IMR-90 (cell line): ENCODE measurements around the gene KLHL30. TPM values are rescaled to one million over a fixed set of nuclear protein-coding genes. Genes with fewer than 3 reads are reported as not detected.

Experiments
- ATAC-seq: fragments of 200-7000 bp; cut with Tn5 transposase; 2 replicates; pipeline ENCODE4 v1.9.1; 2020; ENCODE audit warnings: low read depth, mild to moderate bottlenecking, moderate library complexity
- BruUV-seq: library from RNA; stranded (reverse); fragments of 400-500 nt; replicated peaks from 2 replicates; lab custom pipeline; 2021; lab: Mats Ljungman, UMichigan
- CTCF ChIA-PET: fragments of 300-600 bp; formaldehyde crosslinking; extraction: SDS; loops from one replicate; lab custom pipeline; 2021; ENCODE audit warnings: antibody characterized with exemption; lab: Yijun Ruan, JAX
- POLR2A ChIA-PET: fragments of 300-600 bp; sonication (Branson Sonifier 250); formaldehyde crosslinking; loops from one replicate; lab custom pipeline; 2022; ENCODE audit warnings: antibody characterized with exemption; ENCODE audit not compliant: unreplicated experiment; lab: Charles Lee
- DNase-seq: peaks from one replicate; pipeline ENCODE4 v3.0.0; 2013
- H2AFZ ChIP-seq: replicated peaks from 2 replicates; pipeline ENCODE3; 2013; ENCODE audit warnings: low read length, mild to moderate bottlenecking; ENCODE audit not compliant: poor library complexity
- H2AK5ac ChIP-seq: 2 replicates; pipeline ENCODE4 v1.6.1; 2013; ENCODE audit warnings: low read depth, low read length, inconsistent platforms
- H2AK9ac ChIP-seq: replicated peaks from 2 replicates; pipeline ENCODE3; 2013; ENCODE audit warnings: mild to moderate bottlenecking, low read depth, low read length, moderate library complexity; ENCODE audit not compliant: poor library complexity
- H2BK120ac ChIP-seq: 2 replicates; pipeline ENCODE4 v1.6.1; 2013; ENCODE audit warnings: low read depth, low read length, inconsistent platforms
- H2BK15ac ChIP-seq: 3 replicates; pipeline ENCODE4 v1.6.1; 2013; ENCODE audit warnings: low read depth, low read length, inconsistent platforms
- H2BK20ac ChIP-seq: 2 replicates; pipeline ENCODE4 v1.6.1; 2013; ENCODE audit warnings: low read depth, mild to moderate bottlenecking, inconsistent platforms, low read length, moderate library complexity
- H2BK5ac ChIP-seq: 2 replicates; pipeline ENCODE4 v1.6.1; 2013; ENCODE audit warnings: mild to moderate bottlenecking, low read depth, low read length, inconsistent platforms; ENCODE audit not compliant: poor library complexity, severe bottlenecking
- H3K14ac ChIP-seq: replicated peaks from 2 replicates; pipeline ENCODE4 v1.6.1; 2013; ENCODE audit warnings: low read depth, low read length, inconsistent platforms
- H3K18ac ChIP-seq: 2 replicates; pipeline ENCODE4 v1.6.1; 2013; ENCODE audit warnings: low read depth, low read length, control low read depth
- H3K23ac ChIP-seq: 2 replicates; pipeline ENCODE4 v1.6.1; 2013; ENCODE audit warnings: low read depth, low read length, inconsistent platforms
- H3K27ac ChIP-seq: 2 replicates; pipeline ENCODE4 v1.5.1; 2013; ENCODE audit warnings: mild to moderate bottlenecking, control low read depth, low read length; ENCODE audit not compliant: insufficient read depth
- H3K27me3 ChIP-seq: 2 replicates; pipeline ENCODE4 v1.6.1; 2013; ENCODE audit warnings: low read length; ENCODE audit not compliant: control insufficient read depth, insufficient read depth
- H3K36me3 ChIP-seq: 2 replicates; pipeline ENCODE4 v1.6.1; 2013; ENCODE audit warnings: low read length, mixed read lengths; ENCODE audit not compliant: control insufficient read depth, insufficient read depth
- H3K4ac ChIP-seq: 2 replicates; pipeline ENCODE4 v1.6.1; 2013; ENCODE audit warnings: low read depth, low read length, inconsistent platforms
- H3K4me1 ChIP-seq: 2 replicates; pipeline ENCODE4 v1.6.1; 2013; ENCODE audit warnings: low read length, mixed read lengths; ENCODE audit not compliant: control insufficient read depth, insufficient read depth
- H3K4me2 ChIP-seq: 2 replicates; pipeline ENCODE4 v1.6.1; 2013; ENCODE audit warnings: low read depth, mild to moderate bottlenecking, control low read depth, low read length, moderate library complexity
- H3K4me3 ChIP-seq: 2 replicates; pipeline ENCODE4 v1.5.1; 2013; ENCODE audit warnings: low read depth, mild to moderate bottlenecking, control low read depth, low read length, moderate library complexity; ENCODE audit not compliant: insufficient read depth
- H3K56ac ChIP-seq: 2 replicates; pipeline ENCODE4 v1.6.1; 2013; ENCODE audit warnings: low read length, inconsistent platforms; ENCODE audit not compliant: insufficient read depth; ENCODE audit errors: extremely low read depth
- H3K79me1 ChIP-seq, 2 experiments: 2 replicates each; pipeline ENCODE4 v1.6.1; 2013; ENCODE audit warnings: low read length in 2 of 2, inconsistent platforms in 1 of 2, low read depth in 1 of 2
- H3K9ac ChIP-seq: 2 replicates; pipeline ENCODE4 v1.6.1; 2013; ENCODE audit warnings: low read depth, low read length, control low read depth
- H3K9me1 ChIP-seq: 2 replicates; pipeline ENCODE4 v1.6.1; 2013; ENCODE audit warnings: low read length, inconsistent platforms; ENCODE audit not compliant: insufficient read depth
- H3K9me3 ChIP-seq: 2 replicates; pipeline ENCODE4 v1.6.1; 2013; ENCODE audit warnings: low read length; ENCODE audit not compliant: control insufficient read depth, insufficient read depth
- H4K20me1 ChIP-seq: 2 replicates; pipeline ENCODE4 v1.6.1; 2013; ENCODE audit warnings: low read length, inconsistent platforms; ENCODE audit not compliant: insufficient read depth
- H4K5ac ChIP-seq: 2 replicates; pipeline ENCODE4 v1.6.1; 2013; ENCODE audit warnings: mild to moderate bottlenecking, low read depth, low read length, control low read depth
- H4K8ac ChIP-seq, 2 experiments: 2 replicates each; pipeline ENCODE4 v1.6.1; 2013; ENCODE audit warnings: low read depth in 2 of 2, low read length in 2 of 2, control low read depth in 1 of 2, inconsistent platforms in 1 of 2
- H4K91ac ChIP-seq: 2 replicates; pipeline ENCODE4 v1.6.1; 2013; ENCODE audit warnings: low read depth, low read length, inconsistent platforms; ENCODE audit not compliant: insufficient read depth
- BHLHE40 ChIP-seq: fragments of 150-350 bp; IDR thresholded peaks from 2 replicates; pipeline ENCODE4 v1.6.1; 2016; ENCODE audit warnings: mild to moderate bottlenecking, low read depth, low read length
- CEBPB ChIP-seq: IDR thresholded peaks from 2 replicates; pipeline ENCODE4 v1.6.1; 2012; ENCODE audit warnings: low read depth, low read length, improper control_type of control experiment
- FOS ChIP-seq: fragments of 150-350 bp; IDR thresholded peaks from 2 replicates; pipeline ENCODE4 v1.6.1; 2016; ENCODE audit warnings: low read depth, low read length
- MAFK ChIP-seq: IDR thresholded peaks from 2 replicates; pipeline ENCODE4 v1.6.1; 2012; ENCODE audit warnings: low read depth, low read length, improper control_type of control experiment
- MAZ ChIP-seq: IDR thresholded peaks from 2 replicates; pipeline ENCODE4 v1.6.1; 2012; ENCODE audit warnings: low read depth, mild to moderate bottlenecking, low read length, improper control_type of control experiment, moderate library complexity, borderline replicate concordance
- MXI1 ChIP-seq: IDR thresholded peaks from 2 replicates; pipeline ENCODE4 v1.6.1; 2012; ENCODE audit warnings: low read depth, mild to moderate bottlenecking, low read length, moderate library complexity, borderline replicate concordance
- NFE2L2 ChIP-seq: fragments of 150-350 bp; IDR thresholded peaks from 2 replicates; pipeline ENCODE4 v1.6.1; 2016; ENCODE audit warnings: low read depth, mild to moderate bottlenecking, low read length
- RAD21 ChIP-seq: IDR thresholded peaks from 2 replicates; pipeline ENCODE4 v1.6.1; 2012; ENCODE audit warnings: low read length, improper control_type of control experiment
- RCOR1 ChIP-seq: IDR thresholded peaks from 2 replicates; pipeline ENCODE4 v1.6.1; 2012; ENCODE audit warnings: mild to moderate bottlenecking, low read length, improper control_type of control experiment; ENCODE audit not compliant: insufficient replicate concordance
- SMC3 ChIP-seq: fragments of 150-350 bp; IDR thresholded peaks from 2 replicates; pipeline ENCODE4 v1.6.1; 2016; ENCODE audit warnings: low read depth, mild to moderate bottlenecking, antibody characterized with exemption, low read length, moderate library complexity
- WGBS, 2 experiments: methylation state at CpG; one replicate each; pipeline versions ENCODE4 v1.1.5 to v1.1.7; 2013; ENCODE audit warnings: missing lambda C conversion rate in 2 of 2; ENCODE audit not compliant: insufficient read length in 1 of 2; ENCODE audit errors: extremely low coverage in 2 of 2; 5-methylcytosine and 5-hydroxymethylcytosine counted together
- dilution Hi-C: fragments of 300-500 bp; cut with HindIII; formaldehyde crosslinking; loops from one replicate; pipeline ENCODE4 v1.14.3; 2018; ENCODE audit warnings: low sequenced_read_pairs; ENCODE audit not compliant: unreplicated experiment
- in situ Hi-C: fragments of 300-500 bp; cut with MboI; formaldehyde crosslinking; loops from 3 replicates; pipeline ENCODE4 v1.14.3; 2019; ENCODE audit warnings: low sequenced_read_pairs, inconsistent platforms, mixed read lengths
- intact Hi-C: fragments of 100-400 bp; cut with micrococcal nuclease; formaldehyde crosslinking; loops from 2 replicates; pipeline ENCODE4 v1.10.0; 2022
- polyA plus RNA-seq, 3 experiments: library from polyadenylated mRNA; depleted of rRNA; stranded (reverse); fragments of >200 nt; gene quantifications; 2 replicates each; pipeline ENCODE4 v1.2.3, GENCODE V29; 2012; ENCODE audit warnings: low replicate concordance in 1 of 3
- total RNA-seq: library from RNA; depleted of rRNA; stranded (reverse); fragments of >200 nt; gene quantifications from 2 replicates; pipeline ENCODE4 v1.2.3, GENCODE V29; 2012
- TF ChIP-seq, protein P1 (sequence below): fragments of 150-350 bp; IDR thresholded peaks from 2 replicates; pipeline ENCODE4 v1.6.1; 2016; ENCODE audit warnings: low read depth, mild to moderate bottlenecking, low read length, moderate library complexity, borderline replicate concordance
- TF ChIP-seq, protein P2 (sequence below): conservative IDR thresholded peaks from 2 replicates; pipeline ENCODE4 v1.5.1; 2012; ENCODE audit warnings: mild to moderate bottlenecking, low read depth, low read length, improper control_type of control experiment
- TF ChIP-seq, protein P3 (sequence below): fragments of 150-350 bp; IDR thresholded peaks from 2 replicates; pipeline ENCODE4 v1.6.1; 2017; ENCODE audit warnings: mild to moderate bottlenecking, antibody characterized with exemption, low read length, low read depth

The KLHL30 gene
- total and polyA plus RNA-seq, 2 of the 4 experiments (the other 2 are of a cell fraction) = under 0.01 to 0.03 TPM

DNA sequence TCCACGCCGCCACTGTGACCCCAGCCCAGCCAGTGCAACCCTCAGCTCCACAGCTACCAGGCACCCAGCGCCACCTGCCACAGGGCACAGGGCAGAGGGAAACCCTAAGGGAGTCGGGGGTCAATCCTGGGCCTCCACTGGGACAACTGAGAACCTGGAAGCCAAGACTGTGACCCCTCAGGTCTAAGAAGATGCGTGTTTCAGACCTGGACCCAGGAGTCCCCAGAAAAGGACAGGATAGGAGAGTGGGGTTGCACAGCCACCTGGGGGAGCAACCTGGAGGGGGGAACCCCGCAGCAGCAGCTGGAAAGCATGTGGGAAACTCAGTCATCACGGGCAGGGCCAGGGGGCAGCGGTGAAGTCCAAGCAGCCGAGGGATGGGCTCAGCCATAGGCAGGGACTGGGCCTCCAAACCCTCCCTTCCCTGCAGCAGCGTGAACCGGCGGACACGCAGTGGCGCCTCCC, 34.2 kb upstream of the KLHL30 start:
- Histone ChIP-seq H3K14ac (no peak overlapping the region), H3K9me3 (no peaks in the 10 kb centered on the region), H3K27ac (no peak overlapping the region), H3K23ac (no peak overlapping the region), H3K4me2 (no peak overlapping the region), H4K91ac (no peak overlapping the region), H3K9ac (no peak overlapping the region), H3K79me1 (no peaks in the 10 kb centered on the region), H4K20me1 (no peaks in the 10 kb centered on the region), H3K18ac (no peak overlapping the region), H2BK20ac (no peak overlapping the region), H4K5ac (no peak overlapping the region), H2AK5ac (no peak overlapping the region), H3K9me1 (no peaks in the 10 kb centered on the region), H2BK120ac (no peak overlapping the region), H2BK15ac (no peak overlapping the region), H2AFZ (no peak overlapping the region), H3K56ac (no peak overlapping the region), H2BK5ac (no peak overlapping the region), H3K36me3 (no peaks in the 10 kb centered on the region), H3K4me3 (no peak overlapping the region), H3K4ac (no peak overlapping the region), H3K27me3 (no peaks in the 10 kb centered on the region; the same call in 1 of the 2 replicates), H3K4me1 (no peaks in the 10 kb centered on the region), H4K8ac (no peak overlapping the region), H2AK9ac (no peak overlapping the region)
- dilution Hi-C loops = no loop called here
- BruUV-seq = no TSS peak
- ATAC-seq (no peak), DNase-seq (no peak)
- 65% methylated on average over 5 of the region's 14 CpGs; no CpG with 5 or more reads in 1 of the 2 experiments for WGBS, 2 experiments
- TF ChIP-seq, protein P1, sequence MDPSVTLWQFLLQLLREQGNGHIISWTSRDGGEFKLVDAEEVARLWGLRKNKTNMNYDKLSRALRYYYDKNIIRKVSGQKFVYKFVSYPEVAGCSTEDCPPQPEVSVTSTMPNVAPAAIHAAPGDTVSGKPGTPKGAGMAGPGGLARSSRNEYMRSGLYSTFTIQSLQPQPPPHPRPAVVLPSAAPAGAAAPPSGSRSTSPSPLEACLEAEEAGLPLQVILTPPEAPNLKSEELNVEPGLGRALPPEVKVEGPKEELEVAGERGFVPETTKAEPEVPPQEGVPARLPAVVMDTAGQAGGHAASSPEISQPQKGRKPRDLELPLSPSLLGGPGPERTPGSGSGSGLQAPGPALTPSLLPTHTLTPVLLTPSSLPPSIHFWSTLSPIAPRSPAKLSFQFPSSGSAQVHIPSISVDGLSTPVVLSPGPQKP = no peak
- TF ChIP-seq NFE2L2 = no peak
- no peak for TF ChIP-seq MAFK
- no peak for TF ChIP-seq MAZ
- no peak for TF ChIP-seq MXI1
- TF ChIP-seq CEBPB = no peak
- no peak for TF ChIP-seq FOS
- no peak for TF ChIP-seq BHLHE40
- TF ChIP-seq, protein P2, sequence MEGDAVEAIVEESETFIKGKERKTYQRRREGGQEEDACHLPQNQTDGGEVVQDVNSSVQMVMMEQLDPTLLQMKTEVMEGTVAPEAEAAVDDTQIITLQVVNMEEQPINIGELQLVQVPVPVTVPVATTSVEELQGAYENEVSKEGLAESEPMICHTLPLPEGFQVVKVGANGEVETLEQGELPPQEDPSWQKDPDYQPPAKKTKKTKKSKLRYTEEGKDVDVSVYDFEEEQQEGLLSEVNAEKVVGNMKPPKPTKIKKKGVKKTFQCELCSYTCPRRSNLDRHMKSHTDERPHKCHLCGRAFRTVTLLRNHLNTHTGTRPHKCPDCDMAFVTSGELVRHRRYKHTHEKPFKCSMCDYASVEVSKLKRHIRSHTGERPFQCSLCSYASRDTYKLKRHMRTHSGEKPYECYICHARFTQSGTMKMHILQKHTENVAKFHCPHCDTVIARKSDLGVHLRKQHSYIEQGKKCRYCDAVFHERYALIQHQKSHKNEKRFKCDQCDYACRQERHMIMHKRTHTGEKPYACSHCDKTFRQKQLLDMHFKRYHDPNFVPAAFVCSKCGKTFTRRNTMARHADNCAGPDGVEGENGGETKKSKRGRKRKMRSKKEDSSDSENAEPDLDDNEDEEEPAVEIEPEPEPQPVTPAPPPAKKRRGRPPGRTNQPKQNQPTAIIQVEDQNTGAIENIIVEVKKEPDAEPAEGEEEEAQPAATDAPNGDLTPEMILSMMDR = no peak
- TF ChIP-seq, protein P3, sequence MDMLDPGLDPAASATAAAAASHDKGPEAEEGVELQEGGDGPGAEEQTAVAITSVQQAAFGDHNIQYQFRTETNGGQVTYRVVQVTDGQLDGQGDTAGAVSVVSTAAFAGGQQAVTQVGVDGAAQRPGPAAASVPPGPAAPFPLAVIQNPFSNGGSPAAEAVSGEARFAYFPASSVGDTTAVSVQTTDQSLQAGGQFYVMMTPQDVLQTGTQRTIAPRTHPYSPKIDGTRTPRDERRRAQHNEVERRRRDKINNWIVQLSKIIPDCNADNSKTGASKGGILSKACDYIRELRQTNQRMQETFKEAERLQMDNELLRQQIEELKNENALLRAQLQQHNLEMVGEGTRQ = no peak
- TF ChIP-seq RAD21 = no peak
- TF ChIP-seq SMC3 = no peak
- no peak for TF ChIP-seq RCOR1
- ChIA-PET CTCF (no interaction called here), POLR2A (no interaction called here)
- in situ Hi-C loops = no loop called here
- intact Hi-C loops = no loop called here
